Transverse colon (tissue), 3 donors: Measurements from ENCODE around the gene RASSF6.

Source experiments
- POLR2A ChIP-seq: fragments of 450-650 bp; IDR thresholded peaks from one replicate; pipeline ENCODE4 v1.6.1; 2016; ENCODE audit warnings: antibody characterized with exemption, mild to moderate bottlenecking, moderate library complexity
- TF ChIP-seq, protein P1 (sequence below), 5 experiments: fragments of 200-600 bp in 3 of 5; fragments of 450-650 bp in 2 of 5; sonication (generic) in 3 of 5; IDR thresholded peaks; 1 replicate in 2 of 5; 2 replicates in 3 of 5; pipeline ENCODE4 v1.5.1; 2016 to 2017; ENCODE audit warnings: antibody characterized with exemption in 5 of 5, inconsistent platforms in 3 of 5, mild to moderate bottlenecking in 2 of 5, moderate library complexity in 1 of 5

DNA sequence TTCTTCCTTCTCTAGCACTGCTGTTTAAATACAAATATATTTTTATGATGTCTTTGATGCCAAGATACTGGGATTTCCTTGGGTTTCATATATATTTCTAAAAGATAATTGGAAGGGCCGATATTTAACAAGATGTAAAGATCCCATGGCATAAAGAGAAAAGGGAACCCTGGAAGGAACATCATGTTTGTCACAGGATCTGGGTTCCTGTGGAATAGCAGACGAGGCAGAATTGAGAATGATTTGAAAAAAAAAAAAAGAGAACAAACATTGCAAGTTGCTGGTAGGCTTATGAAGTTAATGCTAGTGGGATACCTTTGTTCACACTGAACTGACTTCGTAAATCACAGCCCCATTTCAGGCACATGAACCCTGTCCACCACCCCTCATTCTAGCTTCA lies 33.6 kb downstream of the RASSF6 start:
- TF ChIP-seq, protein P1, sequence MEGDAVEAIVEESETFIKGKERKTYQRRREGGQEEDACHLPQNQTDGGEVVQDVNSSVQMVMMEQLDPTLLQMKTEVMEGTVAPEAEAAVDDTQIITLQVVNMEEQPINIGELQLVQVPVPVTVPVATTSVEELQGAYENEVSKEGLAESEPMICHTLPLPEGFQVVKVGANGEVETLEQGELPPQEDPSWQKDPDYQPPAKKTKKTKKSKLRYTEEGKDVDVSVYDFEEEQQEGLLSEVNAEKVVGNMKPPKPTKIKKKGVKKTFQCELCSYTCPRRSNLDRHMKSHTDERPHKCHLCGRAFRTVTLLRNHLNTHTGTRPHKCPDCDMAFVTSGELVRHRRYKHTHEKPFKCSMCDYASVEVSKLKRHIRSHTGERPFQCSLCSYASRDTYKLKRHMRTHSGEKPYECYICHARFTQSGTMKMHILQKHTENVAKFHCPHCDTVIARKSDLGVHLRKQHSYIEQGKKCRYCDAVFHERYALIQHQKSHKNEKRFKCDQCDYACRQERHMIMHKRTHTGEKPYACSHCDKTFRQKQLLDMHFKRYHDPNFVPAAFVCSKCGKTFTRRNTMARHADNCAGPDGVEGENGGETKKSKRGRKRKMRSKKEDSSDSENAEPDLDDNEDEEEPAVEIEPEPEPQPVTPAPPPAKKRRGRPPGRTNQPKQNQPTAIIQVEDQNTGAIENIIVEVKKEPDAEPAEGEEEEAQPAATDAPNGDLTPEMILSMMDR (IDR thresholded peaks at IDR 0.05) = no peak
- TF ChIP-seq POLR2A = no peak
